ENCODE measurements around the gene EPB41L3. TPM values are rescaled to one million over a fixed set of nuclear protein-coding genes. Genes with fewer than 3 reads are reported as not detected.

The EPB41L3 gene
- total and polyA plus RNA-seq, 3 donors from 2014 or later: 152 to 403 (median 274) TPM

DNA sequence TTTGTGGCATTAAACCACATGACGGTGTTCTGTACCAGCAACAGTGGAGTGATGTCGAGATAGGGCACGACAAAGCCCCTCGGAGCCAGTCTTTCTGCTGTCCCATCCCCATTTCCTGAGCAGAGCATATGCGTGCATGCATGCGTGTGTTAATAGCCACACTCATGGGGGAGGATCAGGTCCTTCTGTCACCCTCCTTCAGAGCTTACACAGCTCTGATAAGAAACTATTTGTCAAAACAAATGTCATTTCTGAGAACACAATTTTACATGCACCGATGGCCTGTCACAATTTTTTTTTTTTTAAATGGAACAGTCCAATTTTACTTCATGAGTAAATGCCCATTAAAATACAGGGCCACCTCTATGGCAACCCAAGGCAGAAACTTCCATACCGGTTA, 152.4 kb downstream of the EPB41L3 start:
- no peaks in the 10 kb centered on the region for H3K9me3 ChIP-seq
- H3K27ac ChIP-seq: no peak overlapping the region
- no peak overlapping the region for H3K4me3 ChIP-seq
- no peaks in the 10 kb centered on the region for H3K27me3 ChIP-seq
- TF ChIP-seq POLR2A (IDR thresholded peaks at IDR 0.05): no peak
- TF ChIP-seq, protein P1, sequence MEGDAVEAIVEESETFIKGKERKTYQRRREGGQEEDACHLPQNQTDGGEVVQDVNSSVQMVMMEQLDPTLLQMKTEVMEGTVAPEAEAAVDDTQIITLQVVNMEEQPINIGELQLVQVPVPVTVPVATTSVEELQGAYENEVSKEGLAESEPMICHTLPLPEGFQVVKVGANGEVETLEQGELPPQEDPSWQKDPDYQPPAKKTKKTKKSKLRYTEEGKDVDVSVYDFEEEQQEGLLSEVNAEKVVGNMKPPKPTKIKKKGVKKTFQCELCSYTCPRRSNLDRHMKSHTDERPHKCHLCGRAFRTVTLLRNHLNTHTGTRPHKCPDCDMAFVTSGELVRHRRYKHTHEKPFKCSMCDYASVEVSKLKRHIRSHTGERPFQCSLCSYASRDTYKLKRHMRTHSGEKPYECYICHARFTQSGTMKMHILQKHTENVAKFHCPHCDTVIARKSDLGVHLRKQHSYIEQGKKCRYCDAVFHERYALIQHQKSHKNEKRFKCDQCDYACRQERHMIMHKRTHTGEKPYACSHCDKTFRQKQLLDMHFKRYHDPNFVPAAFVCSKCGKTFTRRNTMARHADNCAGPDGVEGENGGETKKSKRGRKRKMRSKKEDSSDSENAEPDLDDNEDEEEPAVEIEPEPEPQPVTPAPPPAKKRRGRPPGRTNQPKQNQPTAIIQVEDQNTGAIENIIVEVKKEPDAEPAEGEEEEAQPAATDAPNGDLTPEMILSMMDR (IDR thresholded peaks at IDR 0.05): no peak
- intact Hi-C loops (cut with DNase I; ENCODE audit: low total_unique reads): no loop called here
- H3K36me3 ChIP-seq (ENCODE audit: low read depth, missing control alignments): no peaks in the 10 kb centered on the region
- no peaks in the 10 kb centered on the region for H3K4me1 ChIP-seq
- 86 to 91% methylated on average over 8 of the region's 8 CpGs for WGBS, 2 donors
- no peak for DNase-seq

DNA sequence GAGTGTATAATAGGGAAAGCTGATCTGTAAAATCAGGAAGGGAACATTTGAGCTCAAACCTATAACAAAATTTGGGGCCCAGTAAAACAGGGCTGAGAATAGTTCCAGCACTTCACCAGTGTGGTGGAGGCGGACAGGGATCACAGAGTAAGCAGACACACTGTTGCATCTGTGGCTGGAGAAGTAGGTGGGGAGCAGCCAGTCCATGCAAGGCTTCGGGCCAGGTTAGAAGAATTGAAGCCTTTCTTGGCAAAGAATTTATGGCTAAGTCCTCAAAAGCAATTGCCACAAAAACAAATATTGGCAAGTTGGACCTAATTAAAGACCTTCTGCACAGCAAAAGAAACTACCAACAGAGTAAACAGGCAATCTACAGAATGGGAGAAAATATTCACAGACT, 154.4 kb downstream of the EPB41L3 start:
- no peaks in the 10 kb centered on the region for H3K4me1 ChIP-seq
- no peak overlapping the region for H3K4me3 ChIP-seq
- no peaks in the 10 kb centered on the region for H3K9me3 ChIP-seq
- peak; percentile 84 for DNase-seq
- no peaks in the 10 kb centered on the region for H3K27me3 ChIP-seq
- 58 to 63% methylated on average over 2 of the region's 2 CpGs for WGBS, 2 donors
- H3K27ac ChIP-seq: peak overlapping the region in 1 of 2 donors; percentile 8
- no peaks in the 10 kb centered on the region for H3K36me3 ChIP-seq (ENCODE audit: low read depth, missing control alignments)
- TF ChIP-seq, protein P1 (IDR thresholded peaks at IDR 0.05): no peak
- no peak for TF ChIP-seq POLR2A (IDR thresholded peaks at IDR 0.05)
- intact Hi-C loops (cut with DNase I; ENCODE audit: low total_unique reads): no loop called here

DNA sequence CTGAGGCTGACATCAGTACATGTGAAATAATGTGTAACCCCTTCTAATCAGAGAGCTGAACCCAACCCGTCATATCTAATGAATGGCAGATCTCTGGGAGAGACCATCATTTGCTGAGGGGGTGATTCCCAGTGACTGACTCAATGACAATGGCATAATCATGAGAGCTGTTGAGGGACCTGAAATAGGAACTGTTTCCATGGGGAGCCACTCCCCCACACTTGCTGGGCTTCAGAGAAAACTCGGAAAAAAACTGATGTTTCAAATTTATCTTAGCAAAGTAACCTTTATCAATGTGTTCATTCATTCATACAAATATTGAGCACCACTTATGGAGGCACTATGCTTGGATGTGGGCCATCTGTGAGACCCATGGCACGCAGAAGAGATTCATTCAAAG, 154.9 kb downstream of the EPB41L3 start:
- no peaks in the 10 kb centered on the region for H3K27me3 ChIP-seq
- H3K9me3 ChIP-seq: no peaks in the 10 kb centered on the region
- WGBS, 2 donors: 50 to 73% methylated on average over 3 of the region's 3 CpGs
- no peaks in the 10 kb centered on the region for H3K4me1 ChIP-seq
- no peak for TF ChIP-seq POLR2A (IDR thresholded peaks at IDR 0.05)
- TF ChIP-seq, protein P1 (IDR thresholded peaks at IDR 0.05): no peak
- H3K27ac ChIP-seq: peak overlapping the region; percentile 8 to 63
- intact Hi-C loops (cut with DNase I; ENCODE audit: low total_unique reads): no loop called here
- no peaks in the 10 kb centered on the region for H3K36me3 ChIP-seq (ENCODE audit: low read depth, missing control alignments)
- H3K4me3 ChIP-seq: no peak overlapping the region
- peak; percentile 91 for DNase-seq

DNA sequence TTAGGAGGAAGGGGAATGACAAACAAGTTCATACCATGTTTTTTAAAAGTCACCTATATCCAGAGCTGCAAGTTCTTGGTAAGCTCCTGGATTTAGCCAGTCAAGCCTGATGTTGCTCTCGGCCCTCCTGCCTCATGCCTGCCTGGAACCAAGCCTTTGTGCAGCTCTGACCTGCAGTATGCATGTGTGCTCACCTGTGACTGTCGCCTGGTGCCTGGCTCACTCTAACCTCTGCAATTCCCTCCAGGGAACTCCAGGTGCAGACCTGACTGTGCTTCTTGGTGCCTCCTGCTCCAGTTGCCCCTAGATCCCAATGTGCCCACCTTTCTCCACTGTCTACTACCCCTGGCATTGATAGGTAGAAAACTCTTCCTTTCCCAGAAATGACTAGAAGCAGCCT, 163.2 kb downstream of the EPB41L3 start:
- no peak overlapping the region for H3K4me3 ChIP-seq
- TF ChIP-seq, protein P1 (IDR thresholded peaks at IDR 0.05): no peak
- TF ChIP-seq POLR2A (IDR thresholded peaks at IDR 0.05): no peak
- no peaks in the 10 kb centered on the region for H3K9me3 ChIP-seq
- intact Hi-C loops (cut with DNase I; ENCODE audit: low total_unique reads): no loop called here
- no peak for DNase-seq
- H3K4me1 ChIP-seq: no peaks in the 10 kb centered on the region
- no peaks in the 10 kb centered on the region for H3K36me3 ChIP-seq (ENCODE audit: low read depth, missing control alignments)
- WGBS, 2 donors: 73 to 74% methylated on average over 2 of the region's 2 CpGs
- H3K27me3 ChIP-seq: no peaks in the 10 kb centered on the region
- H3K27ac ChIP-seq: no peak overlapping the region

DNA sequence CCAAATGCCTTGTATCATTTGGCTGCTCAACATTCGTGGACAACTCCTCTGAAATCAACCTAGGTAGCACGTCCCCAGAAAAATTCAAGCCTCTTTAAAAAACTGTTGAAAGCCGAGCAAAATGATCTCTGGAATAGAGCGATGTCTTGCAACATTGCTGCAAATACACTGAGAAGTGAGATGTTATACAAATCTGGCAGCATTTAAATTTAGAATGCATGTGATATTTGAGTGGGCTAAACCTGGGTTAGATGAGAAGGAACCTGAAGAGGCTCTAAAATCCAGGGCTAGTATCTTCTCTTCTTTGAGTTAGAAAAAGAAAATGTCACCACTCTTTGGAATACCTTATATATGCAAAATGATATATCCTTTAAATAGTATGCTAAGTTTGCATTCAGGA, 166.8 kb downstream of the EPB41L3 start:
- Histone ChIP-seq H3K4me3 (no peak overlapping the region), H3K36me3 (ENCODE audit: low read depth, missing control alignments) (no peaks in the 10 kb centered on the region), H3K27me3 (no peaks in the 10 kb centered on the region), H3K9me3 (no peaks in the 10 kb centered on the region), H3K4me1 (no peaks in the 10 kb centered on the region), H3K27ac (no peak overlapping the region)
- TF ChIP-seq, protein P1 (IDR thresholded peaks at IDR 0.05): no peak
- TF ChIP-seq POLR2A (IDR thresholded peaks at IDR 0.05): no peak
- DNase-seq: no peak
- WGBS, 2 donors: 84 to 95% methylated on average over 4 of the region's 4 CpGs
- intact Hi-C loops (cut with DNase I; ENCODE audit: low total_unique reads): no loop called here
